Tracheal epithelial cell (primary cell): ENCODE data around the gene SHROOM3. TPM values are rescaled to one million over a fixed set of nuclear protein-coding genes. Genes with fewer than 3 reads are reported as not detected.

Source experiments
- total RNA-seq: library from RNA; depleted of rRNA; stranded (reverse); fragments of >200 nt; gene quantifications from 2 replicates; pipeline ENCODE4 v1.2.1, GENCODE V29; 2014

The SHROOM3 gene
- 16.0 and 28.4 TPM in 2 replicates for total RNA-seq

DNA sequence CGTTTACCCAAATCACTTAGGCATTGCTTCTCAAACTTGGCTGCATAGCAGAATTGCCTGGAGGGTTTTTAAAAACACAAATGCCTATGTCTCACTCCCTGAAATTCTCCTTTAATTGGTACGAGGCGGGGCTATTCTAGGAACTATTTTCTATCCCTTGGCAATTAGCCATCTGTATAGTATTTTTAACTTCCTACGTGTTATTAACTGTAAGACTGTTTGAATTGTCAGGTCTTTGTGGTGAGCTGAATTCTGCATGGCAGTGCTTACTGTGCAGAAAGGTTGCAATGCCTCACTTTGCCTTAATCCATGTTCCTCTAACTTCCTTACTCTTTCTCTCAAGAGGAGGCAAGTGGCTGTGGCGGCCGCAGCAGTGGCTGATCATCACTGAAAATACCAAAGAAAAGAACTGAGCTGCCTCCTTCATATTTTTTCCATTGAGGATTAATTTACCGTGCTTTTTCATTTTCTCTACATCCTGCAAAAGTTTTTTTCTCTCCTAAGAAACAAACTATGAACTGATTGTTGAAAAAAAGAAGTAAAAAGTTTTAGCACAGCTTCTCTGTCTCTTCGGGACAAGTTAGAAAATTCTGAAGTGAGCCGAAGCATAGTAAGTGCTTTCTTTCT lies at the start of gene SHROOM3:
Gene SHROOM3, plus strand, starts transcription at position 329 of the 627 bp plus-strand sequence. CDS start 824 bp downstream, outside the sequence.

DNA sequence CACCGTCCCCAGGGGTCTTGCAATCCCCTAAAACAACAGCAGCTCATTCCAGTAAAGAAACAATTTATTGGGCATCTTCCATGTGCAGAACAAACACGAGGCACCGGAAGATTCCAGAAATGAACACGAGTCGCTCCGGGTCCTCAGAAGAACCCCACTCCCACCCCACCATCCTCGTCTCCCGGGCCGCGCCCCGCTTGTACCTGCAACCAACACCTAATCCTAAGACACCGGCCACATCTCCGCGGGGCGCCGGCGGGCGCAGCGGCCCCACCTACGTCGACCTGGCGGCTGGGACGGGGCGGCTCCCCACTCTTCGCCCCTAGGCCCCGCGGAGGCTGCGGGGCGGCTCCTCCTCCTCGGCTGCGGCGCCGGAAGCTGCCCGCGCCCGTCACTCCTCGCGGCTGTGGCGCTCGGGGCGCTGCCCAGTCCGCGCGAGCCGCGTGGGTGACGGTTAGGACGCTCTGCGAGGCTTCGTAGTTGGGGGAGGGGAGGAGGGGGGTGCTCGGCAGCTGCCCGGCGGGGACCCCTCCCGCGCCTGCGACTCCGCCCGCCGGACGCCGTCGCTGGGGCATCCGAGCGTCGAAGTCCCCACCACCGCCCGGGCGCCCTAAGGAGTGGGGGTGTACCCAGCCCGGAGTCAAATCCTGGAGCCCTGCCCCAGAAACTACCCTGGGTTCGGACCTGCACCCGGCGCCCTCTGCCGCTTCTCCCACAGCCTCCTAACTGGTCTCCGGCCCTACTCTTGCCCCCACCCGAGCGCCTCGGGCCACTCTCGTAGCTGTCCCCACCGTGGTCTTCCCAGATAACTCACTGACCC lies 14.1 kb upstream of the SHROOM3 start, which contains the start of gene CCDC158:
Gene CCDC158, minus strand, starts transcription at position 380 of the 820 bp plus-strand sequence. CDS start 17,934 bp downstream, outside the sequence.

Other genes with a start within 250 kb of the SHROOM3 start
- gene SCARB2, start 221.4 kb upstream of the SHROOM3 start, total RNA-seq: 150 and 202 TPM in 2 replicates
- 1.3 TPM in 1 of 2 replicates, not detected in the other for gene FAM47E, start 183.5 kb upstream of the SHROOM3 start, total RNA-seq
- gene STBD1, start 128.5 kb upstream of the SHROOM3 start, total RNA-seq: 7.9 and 16.9 TPM in 2 replicates
- gene CCDC158, start 14.1 kb upstream of the SHROOM3 start, total RNA-seq: 0.21 and 0.24 TPM in 2 replicates